Calu3 (cell line): ENCODE results near the gene MCF2L2. TPM values are rescaled to one million over a fixed set of nuclear protein-coding genes. Genes with fewer than 3 reads are reported as not detected.
"Not testable (repeated sequence)": the region's sequence is repeated elsewhere in the genome, so short reads cannot be mapped to it uniquely, and the experiment has no call there.

Source experiments
- BruUV-seq: library from RNA; stranded (reverse); fragments of 400-500 nt; replicated peaks from 2 replicates; lab custom pipeline; 2021; lab: Mats Ljungman, UMichigan
- CTCF ChIA-PET: fragments of 300-600 bp; sonication (Branson Sonifier 250); formaldehyde crosslinking; loops from one replicate; lab custom pipeline; 2022; ENCODE audit warnings: antibody characterized with exemption; lab: Charles Lee
- DNase-seq: peaks from one replicate; pipeline ENCODE4 v3.0.0; 2022
- H3K27ac Mint-ChIP-seq: one replicate; pipeline ENCODE4 v1.8.0; 2022; ENCODE audit warnings: mixed read lengths; ENCODE audit not compliant: unreplicated experiment
- H3K27me3 Mint-ChIP-seq: one replicate; pipeline ENCODE4 v1.8.0; 2022; ENCODE audit warnings: mixed read lengths; ENCODE audit not compliant: unreplicated experiment
- H3K36me3 Mint-ChIP-seq: one replicate; pipeline ENCODE4 v1.8.0; 2022; ENCODE audit warnings: mild to moderate bottlenecking, moderate library complexity, mixed read lengths; ENCODE audit not compliant: insufficient read depth, unreplicated experiment
- H3K4me1 Mint-ChIP-seq: one replicate; pipeline ENCODE4 v1.8.0; 2022; ENCODE audit warnings: mild to moderate bottlenecking, low read depth, mixed read lengths; ENCODE audit not compliant: unreplicated experiment
- H3K4me3 Mint-ChIP-seq: one replicate; pipeline ENCODE4 v1.8.0; 2022; ENCODE audit warnings: mild to moderate bottlenecking, low read depth, moderate library complexity, mixed read lengths; ENCODE audit not compliant: unreplicated experiment
- H3K9me3 Mint-ChIP-seq: one replicate; pipeline ENCODE4 v1.8.0; 2022; ENCODE audit warnings: low read depth, mixed read lengths; ENCODE audit not compliant: unreplicated experiment
- CTCF ChIP-seq: fragments of 200-600 bp; IDR thresholded peaks from one replicate; pipeline ENCODE4 v1.8.0; 2022; ENCODE audit warnings: antibody characterized with exemption; ENCODE audit not compliant: unreplicated experiment
- intact Hi-C: fragments of 100-400 bp; cut with micrococcal nuclease; formaldehyde crosslinking; loops from one replicate; pipeline ENCODE4 v1.10.0; 2022; ENCODE audit not compliant: unreplicated experiment
- total RNA-seq: library from RNA; stranded (reverse); gene quantifications from 2 replicates; pipeline ENCODE4 v1.2.3, GENCODE V29; 2022

MCF2L2 gene
- total RNA-seq, 1 experiment from 2014 or later: 0.35 TPM

- CTCF ChIA-PET: no interaction called here
- Mint-ChIP-seq H3K27me3 (peaks cover 14% of the 10 kb centered on the region), H3K27ac (peak overlapping the region; percentile 66), H3K36me3 (peaks cover 17% of the 10 kb centered on the region), H3K4me3 (peak overlapping the region; percentile 96), H3K9me3 (peaks cover 9% of the 10 kb centered on the region), H3K4me1 (peaks cover 15% of the 10 kb centered on the region)
- DNase-seq: no peak
- BruUV-seq: no TSS peak
- intact Hi-C loops: no loop called here
- no peak for TF ChIP-seq CTCF
Observed at GRCh38 chr3:183446838-183447205, 18.4 kb upstream of the MCF2L2 start.

GRCh38 chr3:183444748-183445147 is 16.3 kb upstream of the MCF2L2 start:
- BruUV-seq: no TSS peak
- intact Hi-C loops: no loop called here
- Mint-ChIP-seq H3K4me3 (no peak overlapping the region), H3K9me3 (peaks cover 12% of the 10 kb centered on the region), H3K27ac (no peak overlapping the region), H3K36me3 (peaks cover 17% of the 10 kb centered on the region), H3K27me3 (peaks cover 17% of the 10 kb centered on the region), H3K4me1 (peaks cover 15% of the 10 kb centered on the region)
- DNase-seq: no peak
- no peak for TF ChIP-seq CTCF
- CTCF ChIA-PET: no interaction called here

- Mint-ChIP-seq H3K4me1 (peaks cover 16% of the 10 kb centered on the region), H3K27ac (no peak overlapping the region), H3K36me3 (peaks cover 17% of the 10 kb centered on the region), H3K9me3 (peaks cover 12% of the 10 kb centered on the region), H3K27me3 (peaks cover 17% of the 10 kb centered on the region), H3K4me3 (no peak overlapping the region)
- intact Hi-C loops: no loop called here
- DNase-seq: no peak
- TF ChIP-seq CTCF: no peak
- CTCF ChIA-PET: no interaction called here
- no TSS peak for BruUV-seq
Observed at GRCh38 chr3:183443395-183444385, 15.3 kb upstream of the MCF2L2 start.

GRCh38 chr3:183442994-183443393 is 14.6 kb upstream of the MCF2L2 start:
- Mint-ChIP-seq H3K4me3 (no peak overlapping the region), H3K9me3 (peaks cover 12% of the 10 kb centered on the region), H3K4me1 (peaks cover 13% of the 10 kb centered on the region), H3K27ac (no peak overlapping the region), H3K27me3 (peaks cover 17% of the 10 kb centered on the region), H3K36me3 (peaks cover 12% of the 10 kb centered on the region)
- DNase-seq: no peak
- no TSS peak for BruUV-seq
- intact Hi-C loops: no loop called here
- CTCF ChIA-PET: no interaction called here
- no peak for TF ChIP-seq CTCF

- peaks cover 12% of the 10 kb centered on the region for H3K9me3 Mint-ChIP-seq
- intact Hi-C loops, BruUV-seq, H3K4me3 Mint-ChIP-seq, H3K27ac Mint-ChIP-seq, H3K36me3 Mint-ChIP-seq, DNase-seq: not testable (repeated sequence)
- CTCF ChIA-PET: interaction anchor here (0.6 to 0.8 kb wide), 2 partner anchors 11 to 257 kb away, joined by 3 to 7 read pairs; partner anchors contain the start of gene YEATS2
- H3K4me1 Mint-ChIP-seq: peaks cover 11% of the 10 kb centered on the region
- H3K27me3 Mint-ChIP-seq: peaks cover 17% of the 10 kb centered on the region
Observed at GRCh38 chr3:183440521-183440920, 12.1 kb upstream of the MCF2L2 start.
